C4-2B (cell line): Measurements from ENCODE around the gene SLC2A5.

Experiments used
- H3K27ac ChIP-seq: fragments of 450-650 bp; 2 replicates; pipeline ENCODE4 v1.5.1; 2017
- CTCF ChIP-seq: fragments of 450-650 bp; conservative IDR thresholded peaks from 2 replicates; pipeline ENCODE4 v1.5.1; 2017; ENCODE audit warnings: mild to moderate bottlenecking
- ZFX ChIP-seq: fragments of 450-650 bp; IDR thresholded peaks from 2 replicates; pipeline ENCODE4 v1.6.1; 2017

The SLC2A5 gene

GRCh38 chr1:9045861-9046510 is 23.4 kb downstream of the SLC2A5 start:
- H3K27ac ChIP-seq: no peak overlapping the region
- TF ChIP-seq ZFX: no peak
- no peak for TF ChIP-seq CTCF

GRCh38 chr1:9044236-9044635 is 25.2 kb downstream of the SLC2A5 start:
- H3K27ac ChIP-seq: no peak overlapping the region
- TF ChIP-seq CTCF (no peak), ZFX (no peak)

DNA sequence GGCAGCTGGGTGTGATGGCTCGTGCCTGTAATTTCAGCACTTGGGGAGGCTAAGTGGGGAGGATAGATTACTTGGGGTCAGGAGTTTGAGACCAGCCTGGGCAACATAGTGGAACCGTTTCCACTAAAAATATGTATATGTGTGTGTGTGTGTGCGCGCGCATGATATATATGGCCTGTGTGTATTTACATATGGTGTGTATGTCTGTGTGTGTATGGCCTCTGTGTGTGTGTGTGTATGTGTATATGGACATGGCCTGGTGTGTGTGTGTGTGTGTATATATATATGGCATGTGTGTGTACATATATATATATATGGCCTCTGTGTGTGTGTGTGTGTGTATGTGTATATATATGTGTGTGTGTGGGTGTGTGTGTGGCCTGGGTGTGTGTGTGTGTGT is 27.2 kb downstream of the SLC2A5 start:
- H3K27ac ChIP-seq: no peak overlapping the region
- no peak for TF ChIP-seq ZFX
- TF ChIP-seq CTCF: no peak

DNA sequence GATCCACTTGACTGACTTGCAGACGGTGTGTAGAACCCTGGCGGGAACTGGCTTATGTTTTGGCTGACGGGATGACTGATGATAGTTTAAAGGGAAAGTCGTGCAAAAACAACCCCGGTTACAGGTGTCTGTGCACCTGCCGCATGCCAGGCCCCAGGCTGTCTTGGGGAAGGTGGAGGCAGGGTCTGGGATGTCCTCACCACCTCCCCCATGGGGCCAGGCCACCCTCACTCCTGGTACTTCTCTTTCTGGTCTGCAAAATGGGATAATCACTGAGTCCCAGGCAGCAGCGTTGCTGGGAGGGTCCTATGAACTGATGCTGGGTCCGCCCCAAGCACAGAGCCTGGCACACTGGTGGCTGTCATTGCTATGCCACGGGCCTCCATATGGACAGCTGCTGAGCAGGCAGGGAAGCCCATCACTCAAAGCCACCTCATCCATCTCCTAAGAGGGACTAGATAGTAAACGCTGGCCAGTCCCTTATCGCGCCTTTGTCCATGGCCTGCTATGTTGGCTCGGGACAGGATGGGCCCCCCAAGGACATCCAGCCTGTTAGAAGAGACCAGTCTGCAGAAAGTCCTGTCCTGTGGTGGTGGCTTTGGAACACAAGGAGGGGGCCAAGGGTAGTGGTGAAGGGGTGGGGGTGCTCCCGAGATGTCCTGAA is 28.2 kb downstream of the SLC2A5 start:
- H3K27ac ChIP-seq: no peak overlapping the region
- TF ChIP-seq ZFX (no peak), CTCF (no peak)

DNA sequence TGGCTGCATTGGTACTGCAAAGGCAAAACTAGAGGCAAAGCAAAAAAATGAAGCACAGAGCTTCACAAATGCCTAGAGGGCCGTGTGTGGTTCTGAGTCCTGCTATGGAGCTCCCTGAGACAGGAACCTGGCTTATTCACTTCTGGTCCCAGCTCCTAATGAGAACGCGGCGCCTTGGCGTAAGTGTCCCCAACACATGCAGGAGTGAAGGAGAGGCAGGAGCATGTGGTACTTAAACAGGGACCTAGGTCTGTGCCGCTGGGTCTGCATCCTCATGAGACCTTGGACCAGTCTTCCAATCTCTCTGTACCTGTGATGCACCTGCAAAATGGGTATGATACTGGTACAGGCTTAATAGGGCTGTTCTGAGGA is 28.8 kb downstream of the SLC2A5 start:
- TF ChIP-seq ZFX (no peak), CTCF (no peak)
- no peak overlapping the region for H3K27ac ChIP-seq

DNA sequence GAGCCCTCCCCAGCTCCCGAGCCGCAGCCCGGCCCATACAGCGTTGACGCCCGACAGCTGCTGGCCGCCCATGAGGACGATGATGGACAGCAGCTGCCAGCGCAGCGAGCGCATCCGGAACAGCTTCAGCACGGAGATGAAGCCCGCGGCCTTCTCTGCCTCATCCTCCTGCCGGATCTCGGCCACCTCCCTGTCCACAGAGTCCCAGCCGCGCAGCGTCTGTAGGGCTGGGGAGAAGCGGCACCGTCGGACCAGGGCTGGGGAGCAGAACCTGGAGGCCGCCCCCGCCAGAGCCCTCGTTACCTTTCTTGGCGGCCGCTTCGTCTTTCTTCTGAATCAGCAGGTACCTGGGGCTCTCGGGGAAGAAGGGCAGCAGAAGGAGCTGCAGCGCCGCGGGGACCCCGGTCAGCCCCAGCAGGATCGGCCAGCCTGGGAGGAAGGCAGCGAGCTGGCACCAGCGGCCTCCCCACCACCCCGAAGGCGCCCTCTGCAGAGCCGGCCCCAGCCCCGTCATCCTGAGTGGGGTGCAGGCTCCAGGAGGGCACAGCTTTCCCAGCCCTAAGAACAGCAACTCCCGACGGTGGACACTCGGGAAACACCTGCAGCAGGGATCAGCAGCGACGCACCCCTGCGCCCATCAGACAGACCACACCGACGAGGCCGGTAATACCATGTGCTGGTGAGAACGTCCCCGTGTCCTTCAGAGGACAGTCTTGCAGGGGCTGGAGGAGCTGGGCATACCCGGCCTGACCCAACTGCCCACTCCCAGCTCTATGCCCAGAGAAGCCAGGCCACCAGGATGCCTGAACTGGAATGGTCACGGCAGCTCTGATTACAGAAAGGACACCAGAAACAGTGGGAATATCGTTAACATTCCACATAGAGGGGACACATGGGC is 29.4 kb downstream of the SLC2A5 start:
- no peak overlapping the region for H3K27ac ChIP-seq
- TF ChIP-seq ZFX (no peak), CTCF (no peak)
